ENCODE results near the gene ICAM1. TPM values are rescaled to one million over a fixed set of nuclear protein-coding genes. Genes with fewer than 3 reads are reported as not detected.

The ICAM1 gene
- polyA plus RNA-seq, 1 of the 3 experiments (the other 2 are of a cell fraction) = 14.5 TPM

DNA sequence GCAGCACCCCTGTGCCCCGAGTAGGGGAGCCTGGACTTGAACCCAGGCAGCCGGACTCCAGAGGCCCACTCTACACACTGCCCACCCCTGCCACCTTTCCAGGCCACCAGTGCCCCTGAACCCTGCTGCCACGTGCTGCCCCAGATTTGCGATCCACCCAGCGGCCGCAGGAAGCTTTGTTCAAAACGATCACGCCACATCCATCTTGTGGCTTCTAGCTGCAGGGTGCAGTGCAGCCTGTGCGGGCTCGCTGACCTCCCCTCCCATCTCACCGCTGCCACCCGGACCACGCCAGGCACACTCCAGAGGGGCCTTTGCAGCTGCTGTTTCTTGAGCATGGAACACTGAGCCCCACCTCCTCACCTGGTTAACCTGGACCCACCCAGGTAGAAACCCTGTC lies 58.6 kb downstream of the ICAM1 start:
- peaks cover 0 to 17% of the 10 kb centered on the region in 2 experiments; a peak in 1 of 4 replicates for H3K4me1 ChIP-seq (ENCODE audit: control insufficient read depth in 1 of 2, insufficient read depth in 2 of 2, low read depth in 1 of 2, low read length in 1 of 2)
- H2AFZ ChIP-seq (ENCODE audit: low read depth) = no peak overlapping the region
- no peak overlapping the region for H3K9ac ChIP-seq
- H3K27ac ChIP-seq (ENCODE audit: low read depth in 2 of 2, low read length in 1 of 2) = no peak overlapping the region
- H3F3A ChIP-seq (replicated peaks; ENCODE audit: insufficient read depth) = no peaks in the 10 kb centered on the region
- no peaks in the 10 kb centered on the region for H3K27me3 ChIP-seq (ENCODE audit: insufficient read depth)
- CTCF ChIA-PET = interaction anchor here (0.9 to 2.1 kb wide), 2 partner anchors 60 to 61 kb away, joined by 6 to 11 read pairs; no protein-coding TSS in a partner anchor
- H4K20me1 ChIP-seq (ENCODE audit: insufficient read depth) = peaks cover 32% of the 10 kb centered on the region
- no peaks in the 10 kb centered on the region for H3K9me3 ChIP-seq
- no peak overlapping the region for H3K4me2 ChIP-seq
- POLR2A ChIA-PET = no interaction called here
- H3K4me3 ChIP-seq (ENCODE audit: low read depth in 2 of 2, low read length in 1 of 2) = no peak overlapping the region
- H3K36me3 ChIP-seq (replicated peaks in 1 of 2; ENCODE audit: control insufficient read depth in 1 of 2, insufficient read depth in 2 of 2, low read length in 1 of 2) = peaks cover 36 to 37% of the 10 kb centered on the region in 2 experiments
- 96% methylated on average over 5 of the region's 13 CpGs for WGBS (ENCODE audit: low lambda C conversion rate)
- peaks cover 71% of the 10 kb centered on the region for H3K79me2 ChIP-seq (ENCODE audit: insufficient read depth)
- TF ChIP-seq, protein P1, sequence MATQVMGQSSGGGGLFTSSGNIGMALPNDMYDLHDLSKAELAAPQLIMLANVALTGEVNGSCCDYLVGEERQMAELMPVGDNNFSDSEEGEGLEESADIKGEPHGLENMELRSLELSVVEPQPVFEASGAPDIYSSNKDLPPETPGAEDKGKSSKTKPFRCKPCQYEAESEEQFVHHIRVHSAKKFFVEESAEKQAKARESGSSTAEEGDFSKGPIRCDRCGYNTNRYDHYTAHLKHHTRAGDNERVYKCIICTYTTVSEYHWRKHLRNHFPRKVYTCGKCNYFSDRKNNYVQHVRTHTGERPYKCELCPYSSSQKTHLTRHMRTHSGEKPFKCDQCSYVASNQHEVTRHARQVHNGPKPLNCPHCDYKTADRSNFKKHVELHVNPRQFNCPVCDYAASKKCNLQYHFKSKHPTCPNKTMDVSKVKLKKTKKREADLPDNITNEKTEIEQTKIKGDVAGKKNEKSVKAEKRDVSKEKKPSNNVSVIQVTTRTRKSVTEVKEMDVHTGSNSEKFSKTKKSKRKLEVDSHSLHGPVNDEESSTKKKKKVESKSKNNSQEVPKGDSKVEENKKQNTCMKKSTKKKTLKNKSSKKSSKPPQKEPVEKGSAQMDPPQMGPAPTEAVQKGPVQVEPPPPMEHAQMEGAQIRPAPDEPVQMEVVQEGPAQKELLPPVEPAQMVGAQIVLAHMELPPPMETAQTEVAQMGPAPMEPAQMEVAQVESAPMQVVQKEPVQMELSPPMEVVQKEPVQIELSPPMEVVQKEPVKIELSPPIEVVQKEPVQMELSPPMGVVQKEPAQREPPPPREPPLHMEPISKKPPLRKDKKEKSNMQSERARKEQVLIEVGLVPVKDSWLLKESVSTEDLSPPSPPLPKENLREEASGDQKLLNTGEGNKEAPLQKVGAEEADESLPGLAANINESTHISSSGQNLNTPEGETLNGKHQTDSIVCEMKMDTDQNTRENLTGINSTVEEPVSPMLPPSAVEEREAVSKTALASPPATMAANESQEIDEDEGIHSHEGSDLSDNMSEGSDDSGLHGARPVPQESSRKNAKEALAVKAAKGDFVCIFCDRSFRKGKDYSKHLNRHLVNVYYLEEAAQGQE (IDR thresholded peaks at IDR 0.05; ENCODE audit: low read depth, low read length) = no peak
- TF ChIP-seq, protein P2, sequence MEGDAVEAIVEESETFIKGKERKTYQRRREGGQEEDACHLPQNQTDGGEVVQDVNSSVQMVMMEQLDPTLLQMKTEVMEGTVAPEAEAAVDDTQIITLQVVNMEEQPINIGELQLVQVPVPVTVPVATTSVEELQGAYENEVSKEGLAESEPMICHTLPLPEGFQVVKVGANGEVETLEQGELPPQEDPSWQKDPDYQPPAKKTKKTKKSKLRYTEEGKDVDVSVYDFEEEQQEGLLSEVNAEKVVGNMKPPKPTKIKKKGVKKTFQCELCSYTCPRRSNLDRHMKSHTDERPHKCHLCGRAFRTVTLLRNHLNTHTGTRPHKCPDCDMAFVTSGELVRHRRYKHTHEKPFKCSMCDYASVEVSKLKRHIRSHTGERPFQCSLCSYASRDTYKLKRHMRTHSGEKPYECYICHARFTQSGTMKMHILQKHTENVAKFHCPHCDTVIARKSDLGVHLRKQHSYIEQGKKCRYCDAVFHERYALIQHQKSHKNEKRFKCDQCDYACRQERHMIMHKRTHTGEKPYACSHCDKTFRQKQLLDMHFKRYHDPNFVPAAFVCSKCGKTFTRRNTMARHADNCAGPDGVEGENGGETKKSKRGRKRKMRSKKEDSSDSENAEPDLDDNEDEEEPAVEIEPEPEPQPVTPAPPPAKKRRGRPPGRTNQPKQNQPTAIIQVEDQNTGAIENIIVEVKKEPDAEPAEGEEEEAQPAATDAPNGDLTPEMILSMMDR (IDR thresholded peaks at IDR 0.05) = no peak
- TF ChIP-seq POLR2AphosphoS5 (IDR thresholded peaks at IDR 0.05; ENCODE audit: low read depth, low read length) = no peak
- TF ChIP-seq YY1 (IDR thresholded peaks at IDR 0.05; ENCODE audit: low read depth) = no peak
- DNase-seq = no peak
- no peaks in the 10 kb centered on the region for H3K9me2 ChIP-seq

DNA sequence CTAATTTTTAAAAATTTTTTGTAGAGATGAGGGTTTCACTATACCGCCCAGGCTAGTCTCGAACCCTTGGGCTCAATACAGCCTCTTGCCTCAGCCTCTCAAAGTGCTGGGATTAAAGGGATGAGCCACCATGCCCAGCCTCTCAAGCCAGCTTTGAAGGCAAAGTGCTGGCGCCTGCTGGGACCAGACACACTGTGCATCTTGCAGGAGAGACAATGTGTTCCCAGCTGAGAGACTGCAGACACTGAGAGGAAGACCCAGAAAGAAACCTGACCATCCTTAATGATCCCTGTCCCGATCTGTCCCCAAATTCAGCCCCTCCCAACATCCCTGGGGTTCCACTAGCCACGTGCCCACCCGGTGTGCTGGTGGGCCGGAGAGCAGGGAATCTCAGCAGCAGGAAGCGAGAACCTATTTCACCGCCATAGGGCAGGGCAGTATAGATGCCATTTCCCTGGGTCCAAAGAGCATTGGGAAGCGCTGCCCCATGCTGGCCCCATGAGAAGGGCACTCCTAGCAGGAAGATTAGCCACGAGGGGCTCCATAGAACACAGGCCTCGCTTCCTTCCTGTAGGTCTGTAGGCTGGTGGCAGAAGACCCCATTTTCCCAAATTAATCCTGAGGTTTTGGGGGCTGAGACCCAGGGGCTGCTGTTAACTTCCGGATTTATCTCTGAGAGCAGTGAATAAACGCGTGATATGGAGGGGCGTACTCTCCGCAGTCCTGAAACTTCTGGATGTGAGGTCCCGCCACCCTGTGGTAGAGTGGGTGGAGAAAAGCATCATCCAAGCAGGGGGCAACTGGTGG lies 61.4 kb downstream of the ICAM1 start:
- Histone ChIP-seq H3K9me3 (no peaks in the 10 kb centered on the region), H3K36me3 (replicated peaks in 1 of 2; ENCODE audit: control insufficient read depth in 1 of 2, insufficient read depth in 2 of 2, low read length in 1 of 2) (peaks cover 24 to 26% of the 10 kb centered on the region in 2 experiments), H3K9ac (peak overlapping the region; percentile 97), H3K27ac (ENCODE audit: low read depth in 2 of 2, low read length in 1 of 2) (peak overlapping the region; percentile 93 to 97), H3F3A (replicated peaks; ENCODE audit: insufficient read depth) (no peaks in the 10 kb centered on the region), H3K79me2 (ENCODE audit: insufficient read depth) (peaks cover 57% of the 10 kb centered on the region), H3K9me2 (no peaks in the 10 kb centered on the region), H3K4me1 (ENCODE audit: control insufficient read depth in 1 of 2, insufficient read depth in 2 of 2, low read depth in 1 of 2, low read length in 1 of 2) (peaks cover 0 to 22% of the 10 kb centered on the region in 2 experiments; a peak in 1 of 4 replicates), H4K20me1 (ENCODE audit: insufficient read depth) (peaks cover 30% of the 10 kb centered on the region), H3K27me3 (ENCODE audit: insufficient read depth) (no peaks in the 10 kb centered on the region), H2AFZ (ENCODE audit: low read depth) (no peak overlapping the region), H3K4me3 (ENCODE audit: low read depth in 2 of 2, low read length in 1 of 2) (peak overlapping the region; percentile 81 to 95), H3K4me2 (peak overlapping the region; percentile 97)
- DNase-seq = no peak
- POLR2A ChIA-PET = no interaction called here
- WGBS (ENCODE audit: low lambda C conversion rate) = 25% methylated on average over 17 of the region's 18 CpGs
- CTCF ChIA-PET = interaction anchor here (0.9 to 3.3 kb wide), 7 partner anchors 16 to 84 kb away, joined by 3 to 18 read pairs (median 4); partner anchors contain the start of genes FDX2 and ICAM1
- no peak for TF ChIP-seq FOSL2 (IDR thresholded peaks at IDR 0.05; ENCODE audit: borderline replicate concordance, low read depth)
- TF ChIP-seq GABPA (IDR thresholded peaks at IDR 0.05; ENCODE audit: low read depth) = no peak
- peak; percentile 13; the same call in 1 of the 2 replicates for TF ChIP-seq RAD21 (IDR thresholded peaks at IDR 0.05; ENCODE audit: low read length)
- no peak for TF ChIP-seq SIN3A (IDR thresholded peaks at IDR 0.05; ENCODE audit: borderline replicate concordance, low read depth, low read length)
- TF ChIP-seq, protein P2 (IDR thresholded peaks at IDR 0.05) = peak; percentile 23; the same call in 1 of the 2 replicates
